HG03095 (cell line): ENCODE data around the gene TMEM260.

Source experiments
- ATAC-seq: cut with Tn5 transposase; IDR thresholded peaks from one replicate; pipeline ENCODE4 v1.9.1; 2021; ENCODE audit warnings: moderate library complexity; ENCODE audit not compliant: unreplicated experiment

The TMEM260 gene

DNA sequence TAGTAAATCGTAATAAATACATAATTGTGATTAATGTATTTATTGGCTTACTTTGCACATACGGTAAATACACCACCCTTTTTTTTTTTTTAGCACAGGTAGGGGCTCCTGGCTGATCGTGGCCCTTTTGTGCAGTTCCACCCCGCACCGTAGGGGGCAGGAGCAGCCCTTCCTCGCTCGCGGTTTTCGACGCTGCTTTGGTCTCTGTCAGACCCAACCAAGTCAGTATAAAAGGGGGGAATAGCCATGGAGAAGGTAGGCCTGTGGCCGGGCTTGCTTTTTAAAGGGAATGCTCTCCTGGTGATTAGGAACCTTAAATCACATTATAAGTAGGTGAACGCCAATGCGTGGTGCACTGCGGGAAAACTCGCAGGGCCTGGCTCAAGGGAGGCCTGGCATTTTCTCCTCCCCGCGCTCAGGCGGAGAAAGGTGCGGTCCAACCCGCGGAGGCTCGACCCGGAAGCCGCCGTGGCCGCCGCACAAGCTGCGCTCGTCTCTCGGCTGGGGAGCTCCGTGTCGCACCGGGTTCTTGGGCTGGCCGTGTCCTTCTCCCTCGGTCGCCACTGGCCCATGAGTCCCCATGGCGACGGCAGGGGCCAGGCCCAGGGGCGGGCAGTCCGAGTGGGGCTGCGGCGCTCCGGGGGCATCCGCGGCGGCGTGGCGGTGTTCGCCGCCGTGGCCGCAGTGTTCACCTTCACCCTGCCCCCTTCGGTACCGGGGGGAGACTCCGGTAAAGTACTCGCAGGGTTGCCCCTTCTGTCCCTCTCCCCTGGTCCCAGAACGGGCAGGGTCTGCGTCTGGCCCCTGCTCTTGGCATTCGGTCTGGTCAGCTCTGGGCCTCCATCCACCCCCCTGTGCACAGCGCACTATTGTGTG is at the start of gene TMEM260:
Gene TMEM260, plus strand, starts transcription at position 454 of the 876 bp plus-strand sequence. Its CDS starts 117 bp downstream, at position 571.
- ATAC-seq, result peak; percentile 88

DNA sequence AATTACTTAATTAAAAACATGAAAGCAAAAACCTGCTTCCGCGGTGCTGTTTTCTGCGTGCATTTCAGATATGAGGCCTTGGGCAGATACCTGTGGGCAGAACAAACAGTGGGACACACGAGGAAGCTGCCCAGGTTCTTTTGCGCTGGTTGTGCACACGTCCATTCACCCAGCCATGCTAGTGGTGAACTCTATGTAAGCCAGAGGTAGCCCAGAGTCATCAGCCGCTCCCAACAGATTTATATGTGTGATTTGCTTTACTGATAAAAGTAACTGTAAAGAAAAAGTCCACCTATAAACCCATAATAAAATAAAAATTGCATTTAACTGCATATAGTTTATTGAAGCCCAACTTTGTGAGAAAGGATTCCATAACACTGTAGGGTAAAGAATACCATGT is 47.1 kb upstream of the TMEM260 start:
- ATAC-seq, result no peak

DNA sequence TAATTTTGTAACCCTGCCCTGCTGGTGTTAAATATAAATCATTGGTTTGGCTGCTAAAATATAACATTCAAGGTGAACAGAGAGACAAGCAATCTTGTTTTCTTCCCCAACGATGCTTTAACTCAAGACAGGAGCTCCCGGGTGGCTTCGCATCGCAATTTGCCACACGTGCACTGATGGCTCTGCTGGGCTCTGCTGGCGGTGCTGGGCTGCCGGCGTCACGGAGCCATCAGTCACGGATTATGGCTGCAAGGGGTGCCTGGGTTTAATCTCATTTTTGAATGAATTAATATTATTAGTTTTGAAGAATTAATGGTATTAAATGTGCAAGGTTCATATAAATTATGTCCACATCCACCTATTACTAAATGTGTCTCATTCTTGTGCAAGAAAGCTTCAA is 44.9 kb upstream of the TMEM260 start:
- ATAC-seq, result no peak

DNA sequence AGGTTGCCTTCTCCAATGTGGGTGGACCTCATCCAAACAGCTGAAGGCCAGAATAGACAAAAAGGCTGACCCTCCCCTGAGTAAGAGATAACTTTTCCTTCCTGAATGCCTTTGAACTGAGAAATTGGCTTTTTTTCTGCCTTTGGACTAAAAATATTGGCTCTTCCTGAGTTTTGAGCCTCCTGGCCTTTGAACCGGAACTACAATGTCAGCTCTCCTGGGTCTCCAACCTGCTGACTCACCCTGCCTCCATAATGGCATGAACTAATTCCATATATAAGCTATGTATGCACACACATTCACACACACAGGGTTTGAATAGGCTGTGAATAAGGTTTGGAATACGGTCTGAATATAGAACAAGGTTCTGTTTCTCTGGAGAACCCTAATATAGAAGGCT is 39.7 kb upstream of the TMEM260 start:
- ATAC-seq, result no peak

DNA sequence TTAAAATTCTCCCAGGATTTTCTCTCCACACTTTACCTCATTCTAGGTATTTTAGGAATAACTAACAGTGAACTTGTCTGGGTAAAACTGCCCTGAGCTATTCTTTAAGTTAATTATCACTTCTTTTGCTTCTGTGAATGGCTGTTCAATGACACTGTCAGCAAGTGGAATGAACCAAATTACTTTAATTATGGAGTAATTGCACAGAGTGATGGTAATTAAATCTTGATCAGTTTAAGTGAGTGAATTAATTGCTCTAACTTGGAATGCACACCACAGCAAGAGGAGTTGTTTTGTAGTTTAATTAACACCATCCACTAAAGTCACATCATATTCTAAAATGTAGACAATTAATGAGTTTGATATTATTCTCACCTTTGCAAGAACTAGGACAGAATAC is 36.2 kb upstream of the TMEM260 start:
- no peak for ATAC-seq

DNA sequence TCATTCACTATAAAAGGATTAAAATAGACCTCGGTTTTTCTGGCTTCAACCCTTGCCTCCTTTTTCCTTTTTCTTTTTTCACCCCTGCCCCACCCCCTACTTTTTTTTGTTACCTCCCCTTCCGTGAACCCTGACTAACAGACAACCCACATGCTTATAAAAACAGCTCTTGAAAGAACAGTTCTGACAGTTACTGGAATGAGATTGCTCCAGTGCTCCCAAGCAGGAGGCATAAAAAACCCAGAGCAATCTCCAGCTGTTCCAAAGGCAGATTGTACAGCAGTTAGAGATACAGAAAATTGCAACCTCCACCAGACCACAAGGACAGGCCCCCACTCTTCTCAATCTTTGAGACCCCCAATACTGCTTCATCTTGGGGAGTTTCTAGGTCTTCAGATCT is 29.9 kb upstream of the TMEM260 start:
- no peak for ATAC-seq

- ATAC-seq, result no peak
Measured at GRCh38 chr14:56552615-56553014, 27.0 kb upstream of the TMEM260 start.

DNA sequence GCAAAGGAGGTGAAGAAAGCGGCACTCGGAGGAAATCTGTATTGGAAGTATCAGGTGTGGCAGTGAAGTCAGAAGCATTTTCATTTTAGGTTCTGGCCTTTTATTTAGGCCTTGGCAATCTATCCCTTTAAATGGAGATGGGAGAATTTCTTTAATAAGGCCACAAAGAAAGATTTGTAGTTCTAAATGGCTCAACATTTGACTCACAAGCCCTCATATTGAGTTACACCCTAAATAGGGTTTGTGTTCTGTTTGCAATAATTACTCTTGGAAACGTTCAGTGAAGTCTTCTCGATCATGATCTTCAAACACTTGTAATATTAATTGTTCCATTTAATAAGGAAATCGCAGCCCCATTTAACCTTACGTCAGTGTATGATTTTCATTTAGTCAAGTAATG is 25.3 kb upstream of the TMEM260 start:
- no peak for ATAC-seq

GRCh38 chr14:56555921-56556570 is 23.6 kb upstream of the TMEM260 start:
- no peak for ATAC-seq

DNA sequence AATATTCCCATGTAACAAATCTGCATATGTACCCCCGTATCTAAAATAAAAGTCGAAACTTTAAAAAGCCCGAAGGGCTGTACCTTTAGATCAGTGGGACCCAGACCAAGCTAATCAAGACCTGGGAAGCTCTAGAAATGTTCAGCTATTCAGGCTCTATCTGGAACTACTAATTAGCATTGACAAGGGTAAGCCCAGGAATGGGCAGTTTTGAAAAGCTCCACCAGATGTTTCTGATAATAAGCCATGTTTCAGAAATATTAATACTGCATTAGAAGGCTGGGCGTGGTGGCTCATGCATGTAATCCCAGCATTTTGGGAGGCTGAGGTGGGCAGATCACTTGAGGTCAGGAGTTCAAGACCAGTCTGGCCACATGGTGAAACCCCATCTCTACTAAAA is 20.4 kb upstream of the TMEM260 start:
- ATAC-seq, result no peak

DNA sequence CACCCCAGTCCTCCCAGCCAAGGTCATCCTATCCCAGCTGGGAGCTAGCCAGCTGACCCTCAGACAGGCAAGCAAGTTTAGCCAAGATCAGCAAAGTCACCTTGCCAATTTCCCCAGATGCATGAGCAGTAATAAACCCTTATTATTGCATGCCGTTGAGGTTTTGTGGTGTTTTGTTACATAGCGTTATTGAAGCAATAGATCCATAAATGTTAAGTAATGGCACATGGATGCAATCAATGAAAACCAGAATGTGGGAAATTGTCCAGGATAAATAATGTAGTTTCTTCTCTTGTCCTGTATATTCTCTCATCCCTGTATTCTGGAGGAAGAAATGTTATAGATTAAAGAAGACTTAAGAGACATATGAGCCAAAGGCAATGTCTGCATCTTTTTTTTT is 18.0 kb upstream of the TMEM260 start:
- no peak for ATAC-seq

DNA sequence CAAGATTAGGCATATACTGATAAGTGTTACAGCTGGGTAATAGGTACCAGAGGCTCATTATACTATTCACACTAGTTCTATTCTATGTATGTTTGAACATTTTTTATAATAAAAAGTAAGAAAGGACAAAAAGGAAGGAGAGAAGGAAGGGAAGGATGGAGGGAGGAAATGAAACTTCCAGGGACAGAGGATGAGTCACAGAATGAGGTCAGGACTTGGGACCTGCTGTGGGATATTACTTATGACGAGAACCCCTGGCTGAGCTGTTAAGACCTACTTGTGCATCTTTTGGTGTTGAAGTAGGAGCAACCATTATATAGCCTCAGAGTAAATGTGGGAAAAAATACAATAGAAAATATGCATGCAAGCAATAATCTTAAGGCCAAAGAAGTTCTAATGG is 16.7 kb upstream of the TMEM260 start:
- no peak for ATAC-seq

- ATAC-seq, result no peak
Measured at GRCh38 chr14:56569174-56569573, 10.4 kb upstream of the TMEM260 start.

DNA sequence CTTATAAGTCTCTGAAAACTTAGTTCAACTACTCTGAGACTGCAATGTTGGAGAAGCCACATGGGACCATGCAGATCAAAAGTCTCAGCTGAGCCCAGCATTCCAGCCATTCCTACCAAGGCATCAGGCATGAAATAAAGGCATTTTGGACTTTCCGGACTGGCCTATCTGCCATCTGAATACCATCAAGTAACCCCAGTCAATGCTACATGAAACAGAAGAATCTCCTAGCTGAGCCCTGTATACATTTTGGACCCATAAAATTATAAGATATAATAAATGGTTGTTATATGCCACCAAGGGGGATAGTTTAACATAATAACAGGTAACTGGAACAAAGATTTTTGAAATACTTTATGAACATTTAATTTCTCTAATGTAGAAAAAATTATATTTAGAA is 9.3 kb upstream of the TMEM260 start:
- ATAC-seq, result no peak

GRCh38 chr14:56580221-56580711 is 668 bp downstream of the TMEM260 start:
- ATAC-seq, result no peak

- no peak for ATAC-seq
Measured at GRCh38 chr14:56581041-56581727, 1.6 kb downstream of the TMEM260 start.

DNA sequence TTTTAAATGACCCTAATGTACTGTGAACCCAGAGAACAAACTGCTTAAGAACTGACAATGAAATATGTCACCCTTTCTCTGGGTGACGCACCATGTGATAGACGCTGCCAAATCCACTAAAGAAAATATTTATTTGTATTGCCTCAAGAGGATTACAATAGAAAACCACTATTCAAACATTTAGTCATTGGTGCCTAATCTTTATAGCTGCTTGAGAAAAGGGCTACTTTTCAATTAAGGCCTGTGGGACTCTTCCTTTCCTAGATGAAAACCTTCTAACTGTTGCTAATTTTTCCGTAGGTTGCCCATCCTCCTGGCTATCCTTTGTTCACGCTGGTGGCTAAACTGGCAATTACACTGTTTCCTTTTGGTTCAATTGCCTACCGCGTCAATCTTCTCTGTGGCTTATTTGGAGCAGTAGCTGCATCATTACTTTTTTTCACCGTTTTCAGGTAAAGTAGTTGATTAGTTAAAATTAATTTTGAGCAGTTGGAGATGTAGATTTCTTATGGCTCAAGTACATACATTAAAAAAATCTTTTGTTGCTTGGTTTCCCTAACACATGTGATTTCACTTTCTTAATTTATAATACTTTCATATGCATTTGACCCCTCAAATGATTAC is 6.0 kb downstream of the TMEM260 start:
- no peak for ATAC-seq

- no peak for ATAC-seq
Measured at GRCh38 chr14:56587701-56588100, 8.1 kb downstream of the TMEM260 start.

DNA sequence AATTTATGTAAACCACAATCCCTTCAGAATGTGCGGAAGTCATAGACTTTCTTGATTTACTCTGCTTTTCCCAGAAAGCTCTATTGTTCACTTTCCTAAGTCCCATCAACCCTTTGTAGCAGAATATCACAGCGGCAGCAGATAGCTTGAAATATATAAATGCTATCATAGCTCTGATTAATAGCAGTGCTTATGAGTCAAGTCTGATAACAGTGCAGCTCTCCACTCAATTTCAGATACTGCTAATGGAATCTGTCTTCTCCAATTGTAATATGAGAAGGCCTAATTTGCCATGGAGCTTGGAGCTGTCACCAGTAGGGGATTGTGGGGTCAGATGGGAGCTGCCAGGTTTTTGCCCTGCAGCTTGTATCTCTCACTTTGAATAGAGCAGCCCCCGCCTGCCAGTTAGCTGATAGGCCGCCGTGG is 10.9 kb downstream of the TMEM260 start:
- ATAC-seq, result no peak

DNA sequence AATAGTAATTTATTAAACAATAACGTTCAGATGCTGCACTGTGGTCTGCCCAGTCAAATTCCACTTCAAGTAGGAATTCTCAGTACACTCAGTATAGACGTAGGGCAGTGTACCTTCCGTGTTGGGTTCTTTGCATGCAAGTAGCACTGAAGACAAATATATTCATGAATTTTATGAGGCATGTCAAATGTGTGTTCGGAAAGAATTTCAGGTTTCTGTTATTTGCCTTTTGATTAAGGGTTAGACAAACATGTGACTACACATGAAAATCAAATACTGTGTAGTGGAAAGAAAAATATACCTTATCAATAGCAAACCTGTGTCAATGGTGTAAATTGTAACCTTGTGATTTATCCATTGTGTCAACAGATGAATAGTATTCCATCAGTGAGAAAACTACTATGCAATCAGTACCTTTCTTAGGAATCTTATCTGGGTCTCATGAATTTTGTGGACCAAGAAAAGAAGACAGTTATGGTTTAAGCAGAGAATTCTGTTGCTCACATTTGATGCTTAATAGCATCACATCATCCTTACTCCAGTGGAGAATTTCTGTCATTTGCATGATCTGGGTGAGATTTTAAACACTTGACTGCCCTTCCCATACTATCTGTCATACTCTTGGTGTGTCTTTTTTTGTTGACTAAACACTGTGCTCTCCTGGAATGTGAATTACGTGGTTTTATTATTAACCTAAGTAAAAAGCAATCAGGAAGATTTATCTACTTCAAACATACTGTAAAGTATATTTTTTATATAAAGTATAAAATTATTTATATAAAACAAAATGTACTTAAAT is 13.3 kb downstream of the TMEM260 start:
- no peak for ATAC-seq
